GM10248 (cell line): ENCODE results near the gene DMAC1.

Experiments used
- CTCF ChIA-PET: fragments of 300-600 bp; sonication (Branson Sonifier 250); formaldehyde crosslinking; extraction: SDS; loops from one replicate; lab custom pipeline; 2021; ENCODE audit warnings: antibody characterized with exemption; lab: Yijun Ruan, JAX
- POLR2A ChIA-PET: fragments of 350-650 bp; sonication (Branson Sonifier 250); formaldehyde crosslinking; extraction: SDS; loops from one replicate; lab custom pipeline; 2020; ENCODE audit warnings: antibody characterized with exemption; lab: Yijun Ruan, JAX
- DNase-seq: peaks from one replicate; pipeline ENCODE4 v3.0.0; 2012; ENCODE audit errors: extremely low spot score
- CTCF ChIP-seq: IDR thresholded peaks from 2 replicates; pipeline ENCODE4 v1.5.1; 2012; ENCODE audit warnings: mild to moderate bottlenecking, low read depth; ENCODE audit errors: extremely low read depth, missing control alignments, control extremely low read depth

The DMAC1 gene

GRCh38 chr9:7828334-7828733, 28.8 kb upstream of the DMAC1 start:
- ChIA-PET POLR2A (no interaction called here), CTCF (no interaction called here)
- TF ChIP-seq CTCF: no peak
- no peak for DNase-seq

GRCh38 chr9:7827792-7828191, 28.2 kb upstream of the DMAC1 start:
- TF ChIP-seq CTCF: no peak
- POLR2A ChIA-PET: no interaction called here
- no peak for DNase-seq
- CTCF ChIA-PET: no interaction called here

- no peak for TF ChIP-seq CTCF
- no peak for DNase-seq
- ChIA-PET CTCF (no interaction called here), POLR2A (no interaction called here)
Measured at GRCh38 chr9:7827056-7827455, 27.5 kb upstream of the DMAC1 start.

- DNase-seq: no peak
- CTCF ChIA-PET: interaction anchor here (1.2 kb wide), 1 partner anchor 20 kb away, joined by 3 read pairs; no protein-coding TSS in a partner anchor
- TF ChIP-seq CTCF: no peak
- POLR2A ChIA-PET: no interaction called here
Measured at GRCh38 chr9:7823651-7824050, 24.1 kb upstream of the DMAC1 start.

GRCh38 chr9:7819984-7820383, 20.4 kb upstream of the DMAC1 start:
- ChIA-PET CTCF (no interaction called here), POLR2A (no interaction called here)
- DNase-seq: no peak
- no peak for TF ChIP-seq CTCF

GRCh38 chr9:7816021-7816420, 16.4 kb upstream of the DMAC1 start:
- POLR2A ChIA-PET: no interaction called here
- CTCF ChIA-PET: no interaction called here
- TF ChIP-seq CTCF: no peak
- no peak for DNase-seq

- TF ChIP-seq CTCF: no peak
- POLR2A ChIA-PET: no interaction called here
- CTCF ChIA-PET: no interaction called here
- no peak for DNase-seq
Measured at GRCh38 chr9:7813030-7813429, 13.5 kb upstream of the DMAC1 start.
